GM21381 (cell line): ENCODE data around the gene NKX2-3.
A peak's percentile ranks its signal among the peaks of the same experiment; 100 is the strongest.

Experiments used
- ATAC-seq: cut with Tn5 transposase; IDR thresholded peaks from one replicate; pipeline ENCODE4 v1.9.1; 2021; ENCODE audit warnings: mild to moderate bottlenecking, moderate library complexity; ENCODE audit not compliant: unreplicated experiment

NKX2-3 gene

GRCh38 chr10:99537989-99538917 lies 5.5 kb downstream of the NKX2-3 start:
- ATAC-seq: no peak

GRCh38 chr10:99539120-99539519 lies 6.4 kb downstream of the NKX2-3 start:
- no peak for ATAC-seq

- no peak for ATAC-seq
Measured at GRCh38 chr10:99539820-99540219, 7.1 kb downstream of the NKX2-3 start.

GRCh38 chr10:99540306-99540656 lies 7.5 kb downstream of the NKX2-3 start:
- no peak for ATAC-seq

GRCh38 chr10:99540657-99541531 lies 8.2 kb downstream of the NKX2-3 start:
- no peak for ATAC-seq

- ATAC-seq: no peak
Measured at GRCh38 chr10:99544322-99544721, 11.6 kb downstream of the NKX2-3 start.

- no peak for ATAC-seq
Measured at GRCh38 chr10:99548041-99548530, 15.3 kb downstream of the NKX2-3 start.

- no peak for ATAC-seq
Measured at GRCh38 chr10:99551158-99551557, 18.4 kb downstream of the NKX2-3 start.

GRCh38 chr10:99551616-99552015 lies 18.9 kb downstream of the NKX2-3 start:
- ATAC-seq: no peak

GRCh38 chr10:99555371-99555770 lies 22.6 kb downstream of the NKX2-3 start:
- ATAC-seq: no peak

- peak; percentile 94 for ATAC-seq
Measured at GRCh38 chr10:99555825-99556523, 23.2 kb downstream of the NKX2-3 start.

- ATAC-seq: no peak
Measured at GRCh38 chr10:99557044-99557443, 24.3 kb downstream of the NKX2-3 start.

- ATAC-seq: no peak
Measured at GRCh38 chr10:99558708-99559107, 26.0 kb downstream of the NKX2-3 start.

GRCh38 chr10:99560277-99561126 lies 27.8 kb downstream of the NKX2-3 start:
- no peak for ATAC-seq

GRCh38 chr10:99562631-99563030 lies 29.9 kb downstream of the NKX2-3 start:
- no peak for ATAC-seq

- ATAC-seq: no peak
Measured at GRCh38 chr10:99564361-99564760, 31.6 kb downstream of the NKX2-3 start.

GRCh38 chr10:99565166-99565565 lies 32.4 kb downstream of the NKX2-3 start:
- ATAC-seq: no peak

GRCh38 chr10:99569253-99569939 lies 36.7 kb downstream of the NKX2-3 start:
- no peak for ATAC-seq

GRCh38 chr10:99569961-99570360 lies 37.2 kb downstream of the NKX2-3 start:
- no peak for ATAC-seq

GRCh38 chr10:99571816-99572215 lies 39.1 kb downstream of the NKX2-3 start:
- ATAC-seq: no peak
